RPMI7951 (cell line): ENCODE measurements around the gene PRSS21. TPM values are rescaled to one million over a fixed set of nuclear protein-coding genes. Genes with fewer than 3 reads are reported as not detected.

Experiments
- DNase-seq: peaks from one replicate; pipeline ENCODE4 v3.0.0-alpha.2; 2012; ENCODE audit warnings: low read depth
- total RNA-seq: library from RNA; depleted of rRNA; stranded (reverse); fragments of >200 nt; shearing (Covaris generic); gene quantifications from 2 replicates; pipeline ENCODE4 v1.2.3, GENCODE V29; 2014; rRNA removed

The PRSS21 gene
- total RNA-seq, 1 experiment from 2014 or later: not detected

GRCh38 chr16:2867661-2867986 is 50.6 kb downstream of the PRSS21 start:
- DNase-seq: no peak

DNA sequence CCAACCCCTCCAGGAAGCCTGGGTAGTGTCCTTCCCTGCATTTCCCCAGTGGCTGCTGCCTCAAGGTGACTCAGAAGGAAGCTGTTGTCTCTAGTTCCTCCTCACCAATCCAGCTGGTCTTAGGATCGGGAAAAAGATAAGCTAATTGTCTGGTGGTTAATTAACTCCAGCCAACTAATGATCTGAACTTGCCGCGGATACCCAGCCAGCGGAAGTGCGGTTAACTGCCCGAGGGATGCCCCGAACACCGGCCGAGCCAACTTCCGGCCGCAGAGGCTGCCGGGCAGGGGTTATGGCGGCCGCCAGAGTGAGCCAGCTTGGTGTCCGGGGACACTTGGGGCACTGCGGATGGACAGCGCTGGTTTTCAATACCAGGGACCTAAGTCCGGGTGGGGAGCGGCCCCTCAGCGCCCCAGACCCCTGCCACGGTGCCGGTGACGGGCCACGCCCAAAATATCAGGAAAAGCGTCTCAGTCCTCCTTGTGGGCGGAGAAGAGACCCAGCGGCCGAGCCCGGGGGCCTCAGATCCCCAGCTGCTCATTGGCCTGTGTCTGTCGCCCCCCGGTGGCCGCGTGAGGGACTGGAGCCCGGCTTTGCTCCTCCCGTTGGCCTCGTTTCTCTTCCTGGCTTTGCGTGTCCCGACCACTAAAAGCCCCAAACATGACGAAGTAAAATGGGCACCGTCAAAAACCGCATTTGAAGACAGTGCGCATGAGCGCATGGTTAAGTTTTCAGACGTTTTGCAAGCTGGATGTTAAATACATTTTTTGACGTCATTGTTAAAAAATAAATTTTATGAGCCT is 51.2 kb downstream of the PRSS21 start:
- peak; percentile 97 for DNase-seq

Other genes with a start within 250 kb of the PRSS21 start
- 39.7 and 55.6 TPM in 2 replicates for gene KCTD5, start 134.7 kb upstream of the PRSS21 start, total RNA-seq
- gene PRSS27, start 97.0 kb upstream of the PRSS21 start, total RNA-seq: 0.29 and 1.1 TPM in 2 replicates
- 20.5 and 40.0 TPM in 2 replicates for gene SRRM2, start 64.6 kb upstream of the PRSS21 start, total RNA-seq
- 349 and 387 TPM in 2 replicates for gene ELOB, start 40.0 kb upstream of the PRSS21 start, total RNA-seq
- gene PRSS33, start 29.7 kb upstream of the PRSS21 start, total RNA-seq: not detected in 2 replicates
- not detected in 2 replicates for gene PRSS41, start 18.8 kb upstream of the PRSS21 start, total RNA-seq
- 0.88 and 1.2 TPM in 2 replicates for gene ZG16B, start 13.1 kb downstream of the PRSS21 start, total RNA-seq
- 0.72 and 0.78 TPM in 2 replicates for gene PRSS22, start 40.9 kb downstream of the PRSS21 start, total RNA-seq
- 70.4 and 91.8 TPM in 2 replicates for gene FLYWCH2, start 66.0 kb downstream of the PRSS21 start, total RNA-seq
- gene FLYWCH1, start 94.7 kb downstream of the PRSS21 start, total RNA-seq: 7.9 and 13.5 TPM in 2 replicates
- 0.24 and 0.49 TPM in 2 replicates for gene KREMEN2, start 147.0 kb downstream of the PRSS21 start, total RNA-seq
- gene PAQR4, start 152.1 kb downstream of the PRSS21 start, total RNA-seq: 9.5 and 11.4 TPM in 2 replicates
- gene PKMYT1, start 163.2 kb downstream of the PRSS21 start, total RNA-seq: 27.3 and 33.5 TPM in 2 replicates
- gene CLDN9, start 195.7 kb downstream of the PRSS21 start, total RNA-seq: not detected in 2 replicates
- gene CLDN6, start 200.9 kb downstream of the PRSS21 start, total RNA-seq: not detected in 2 replicates
- 184 and 304 TPM in 2 replicates for gene TNFRSF12A, start 203.1 kb downstream of the PRSS21 start, total RNA-seq
- 21.7 and 38.6 TPM in 2 replicates for gene HCFC1R1, start 206.7 kb downstream of the PRSS21 start, total RNA-seq
- gene THOC6, start 206.8 kb downstream of the PRSS21 start, total RNA-seq: 16.1 and 20.8 TPM in 2 replicates
- gene BICDL2, start 219.7 kb downstream of the PRSS21 start, total RNA-seq: 0.36 and 0.68 TPM in 2 replicates
- under 0.01 TPM in 1 of 2 replicates, not detected in the other for gene MMP25, start 229.3 kb downstream of the PRSS21 start, total RNA-seq
- gene IL32, start 248.4 kb downstream of the PRSS21 start, total RNA-seq: 24.9 and 33.1 TPM in 2 replicates